Measurements from ENCODE around the gene TTC6. TPM values are rescaled to one million over a fixed set of nuclear protein-coding genes. Genes with fewer than 3 reads are reported as not detected.

TTC6 gene
- polyA plus RNA-seq, 4 donors: 0.22 to 3.4 (median 0.54) TPM

DNA sequence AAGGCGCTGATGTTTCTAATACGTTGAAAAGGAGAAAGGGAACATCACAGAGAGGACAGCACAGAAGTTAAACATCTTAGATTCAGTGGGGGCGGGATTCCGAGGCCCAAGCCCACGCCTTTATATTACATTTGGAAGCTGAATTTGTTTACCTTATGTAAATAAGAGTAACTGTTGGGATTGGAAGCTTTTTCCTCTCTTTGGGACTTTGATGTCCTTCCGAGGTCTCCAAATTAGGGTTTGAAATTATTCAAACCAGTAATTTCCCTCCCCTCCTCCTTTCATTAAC lies 6.8 kb upstream of the TTC6 start:
- H3K4me3 ChIP-seq (ENCODE audit: low read depth in 1 of 3, low read length in 3 of 3): peak overlapping the region in 2 of 3 donors; percentile 60 to 67
- no peaks in the 10 kb centered on the region for H3K9me3 ChIP-seq (ENCODE audit: control insufficient read depth in 2 of 2, insufficient read depth in 1 of 2, low read depth in 1 of 2, low read length in 1 of 2)
- peaks cover 0 to 42% (median 33%) of the 10 kb centered on the region in 3 donors for H3K27me3 ChIP-seq (ENCODE audit: control insufficient read depth in 3 of 3, insufficient read depth in 3 of 3, low read length in 3 of 3)
- FAIRE-seq: no peak
- DNase-seq: no peak
- peaks cover 0 to 10% (median 1%) of the 10 kb centered on the region in 3 donors for H3K4me1 ChIP-seq (ENCODE audit: control insufficient read depth in 3 of 3, insufficient read depth in 2 of 3, low read depth in 1 of 3, low read length in 2 of 3)
- 2 to 9% (median 5%) methylated on average over 6 of the region's 6 CpGs for WGBS, 3 donors
- H3K36me3 ChIP-seq (ENCODE audit: control insufficient read depth in 3 of 3, insufficient read depth in 2 of 3, low read depth in 1 of 3, low read length in 3 of 3): peaks cover 0 to 28% (median 1%) of the 10 kb centered on the region in 3 donors
- peak overlapping the region; percentile 63 to 81 (median 74) for H3K27ac ChIP-seq (ENCODE audit: low read depth in 1 of 3, low read length in 2 of 3)

GRCh38 chr14:37588956-37589714 lies 6.3 kb upstream of the TTC6 start:
- DNase-seq: peak; percentile 60 to 69
- H3K36me3 ChIP-seq (ENCODE audit: control insufficient read depth in 3 of 3, insufficient read depth in 2 of 3, low read depth in 1 of 3, low read length in 3 of 3): peaks cover 0 to 28% (median 1%) of the 10 kb centered on the region in 3 donors
- WGBS, 3 donors: 4 to 10% (median 8%) methylated on average over 16 of the region's 16 CpGs
- H3K9me3 ChIP-seq (ENCODE audit: control insufficient read depth in 2 of 2, insufficient read depth in 1 of 2, low read depth in 1 of 2, low read length in 1 of 2): no peaks in the 10 kb centered on the region
- no peak for FAIRE-seq
- peaks cover 0 to 10% (median 1%) of the 10 kb centered on the region in 3 donors for H3K4me1 ChIP-seq (ENCODE audit: control insufficient read depth in 3 of 3, insufficient read depth in 2 of 3, low read depth in 1 of 3, low read length in 2 of 3)
- H3K27me3 ChIP-seq (ENCODE audit: control insufficient read depth in 3 of 3, insufficient read depth in 3 of 3, low read length in 3 of 3): peaks cover 0 to 42% (median 33%) of the 10 kb centered on the region in 3 donors
- H3K27ac ChIP-seq (ENCODE audit: low read depth in 1 of 3, low read length in 2 of 3): peak overlapping the region; percentile 63 to 81 (median 74)
- peak overlapping the region in 2 of 3 donors; percentile 60 to 67 for H3K4me3 ChIP-seq (ENCODE audit: low read depth in 1 of 3, low read length in 3 of 3)

GRCh38 chr14:37589715-37590427 lies 5.6 kb upstream of the TTC6 start:
- peak overlapping the region in 2 of 3 donors; percentile 67 to 69 for H3K4me3 ChIP-seq (ENCODE audit: low read depth in 1 of 3, low read length in 3 of 3)

DNA sequence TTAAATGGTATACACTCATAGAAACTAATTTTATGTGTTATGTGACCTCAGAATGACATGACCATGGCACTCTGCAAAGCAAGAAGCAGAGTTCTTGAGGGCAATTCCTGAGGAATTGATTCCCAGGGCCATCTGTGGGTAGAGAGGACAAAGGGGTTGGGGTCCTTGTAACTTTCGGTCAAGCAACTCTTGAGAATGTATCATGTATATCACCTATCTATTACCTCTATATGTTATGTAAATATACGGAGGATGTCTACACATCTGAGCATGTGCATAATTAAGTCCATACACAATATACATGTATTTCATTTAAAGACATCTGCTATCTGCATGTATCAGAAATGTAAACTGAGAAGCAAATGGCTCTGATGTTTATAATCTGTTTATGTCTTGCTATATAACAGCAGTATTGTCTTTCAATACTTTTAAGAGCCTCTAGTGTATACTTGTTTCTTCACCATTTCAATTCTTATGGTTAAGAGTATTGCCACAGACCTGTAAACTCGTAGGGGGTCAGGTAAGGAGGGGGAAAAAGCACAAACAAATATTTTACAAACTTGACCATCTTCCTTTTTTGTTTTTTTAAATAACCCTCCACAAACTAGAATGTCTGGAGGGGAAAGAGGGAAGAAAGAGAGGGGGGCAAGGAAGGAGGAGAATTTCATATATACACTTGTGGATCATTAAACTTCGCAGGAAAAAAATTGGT lies 4.8 kb upstream of the TTC6 start:
- Histone ChIP-seq H3K27ac (ENCODE audit: low read depth in 1 of 3, low read length in 2 of 3) (peak overlapping the region in 1 of 3 donors; percentile 92), H3K27me3 (ENCODE audit: control insufficient read depth in 3 of 3, insufficient read depth in 3 of 3, low read length in 3 of 3) (peaks cover 0 to 34% (median 34%) of the 10 kb centered on the region in 3 donors), H3K36me3 (ENCODE audit: control insufficient read depth in 3 of 3, insufficient read depth in 2 of 3, low read depth in 1 of 3, low read length in 3 of 3) (peaks cover 0 to 28% (median 1%) of the 10 kb centered on the region in 3 donors), H3K4me1 (ENCODE audit: control insufficient read depth in 3 of 3, insufficient read depth in 2 of 3, low read depth in 1 of 3, low read length in 2 of 3) (peaks cover 0 to 6% (median 1%) of the 10 kb centered on the region in 3 donors), H3K4me3 (ENCODE audit: low read depth in 1 of 3, low read length in 3 of 3) (peak overlapping the region in 2 of 3 donors; percentile 67 to 69), H3K9me3 (ENCODE audit: control insufficient read depth in 2 of 2, insufficient read depth in 1 of 2, low read depth in 1 of 2, low read length in 1 of 2) (no peaks in the 10 kb centered on the region)
- DNase-seq (peak; percentile 32 to 76), FAIRE-seq (no peak)
- WGBS, 3 donors: 6 to 11% (median 9%) methylated on average over 4 of the region's 4 CpGs

More at GRCh38 chr14:37589715-37590427, 5.6 kb upstream of the TTC6 start:
- Histone ChIP-seq H3K27me3 (ENCODE audit: control insufficient read depth in 3 of 3, insufficient read depth in 3 of 3, low read length in 3 of 3) (peaks cover 0 to 37% (median 31%) of the 10 kb centered on the region in 3 donors), H3K36me3 (ENCODE audit: control insufficient read depth in 3 of 3, insufficient read depth in 2 of 3, low read depth in 1 of 3, low read length in 3 of 3) (peaks cover 0 to 28% (median 1%) of the 10 kb centered on the region in 3 donors), H3K9me3 (ENCODE audit: control insufficient read depth in 2 of 2, insufficient read depth in 1 of 2, low read depth in 1 of 2, low read length in 1 of 2) (no peaks in the 10 kb centered on the region), H3K27ac (ENCODE audit: low read depth in 1 of 3, low read length in 2 of 3) (peak overlapping the region in 1 of 3 donors; percentile 92), H3K4me1 (ENCODE audit: control insufficient read depth in 3 of 3, insufficient read depth in 2 of 3, low read depth in 1 of 3, low read length in 2 of 3) (peaks cover 0 to 10% (median 1%) of the 10 kb centered on the region in 3 donors)
- FAIRE-seq (peak; percentile 89), DNase-seq (no peak)
- WGBS, 3 donors: 4 to 13% (median 12%) methylated on average over 6 of the region's 6 CpGs

DNA sequence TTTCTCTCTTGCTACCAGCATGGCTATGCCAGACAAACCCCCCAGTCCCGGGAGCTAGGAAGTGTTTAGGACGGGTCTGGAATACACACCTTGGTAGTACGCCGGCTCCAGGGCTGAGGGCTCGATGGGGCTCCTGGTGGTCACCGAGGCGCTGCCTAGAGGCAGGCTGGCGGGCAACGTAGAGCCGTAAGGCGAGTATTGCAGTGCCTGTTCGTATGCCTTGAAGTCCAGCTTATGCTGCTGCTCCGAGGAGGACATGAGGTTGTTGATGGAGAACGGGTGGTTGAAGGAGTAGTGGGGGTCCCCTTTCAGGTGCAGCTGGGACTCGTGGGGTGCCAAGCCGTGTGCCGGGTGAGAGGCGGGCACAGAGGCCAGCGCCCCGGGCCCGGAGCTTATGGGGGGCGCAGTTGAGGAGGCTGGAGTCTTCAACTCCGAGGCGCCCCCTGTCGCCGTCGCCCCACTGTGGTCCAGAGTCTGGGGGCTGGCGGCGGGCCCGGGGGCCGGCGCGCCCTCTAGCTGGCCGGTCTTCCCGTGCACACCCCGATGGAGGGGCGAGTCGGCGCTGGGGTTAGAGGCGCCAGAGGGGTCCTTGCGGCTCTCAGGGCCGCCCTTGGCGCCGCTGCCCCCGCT lies 4.0 kb upstream of the TTC6 start:
- WGBS, 3 donors: 2 to 9% (median 5%) methylated on average over 36 to 45 of the region's 45 CpGs
- H3K27me3 ChIP-seq (ENCODE audit: control insufficient read depth in 3 of 3, insufficient read depth in 3 of 3, low read length in 3 of 3): peaks cover 0 to 39% (median 37%) of the 10 kb centered on the region in 3 donors
- no peak for FAIRE-seq
- H3K9me3 ChIP-seq (ENCODE audit: control insufficient read depth in 2 of 2, insufficient read depth in 1 of 2, low read depth in 1 of 2, low read length in 1 of 2): no peaks in the 10 kb centered on the region
- peak overlapping the region; percentile 74 to 92 (median 80) for H3K27ac ChIP-seq (ENCODE audit: low read depth in 1 of 3, low read length in 2 of 3)
- H3K4me3 ChIP-seq (ENCODE audit: low read depth in 1 of 3, low read length in 3 of 3): peak overlapping the region; percentile 44 to 69 (median 67)
- DNase-seq: peak; percentile 49 to 85
- peaks cover 0 to 28% (median 1%) of the 10 kb centered on the region in 3 donors for H3K36me3 ChIP-seq (ENCODE audit: control insufficient read depth in 3 of 3, insufficient read depth in 2 of 3, low read depth in 1 of 3, low read length in 3 of 3)
- H3K4me1 ChIP-seq (ENCODE audit: control insufficient read depth in 3 of 3, insufficient read depth in 2 of 3, low read depth in 1 of 3, low read length in 2 of 3): no peaks in the 10 kb centered on the region

- FAIRE-seq (no peak), DNase-seq (peak; percentile 47 to 82)
- peaks cover 0 to 40% (median 38%) of the 10 kb centered on the region in 3 donors for H3K27me3 ChIP-seq (ENCODE audit: control insufficient read depth in 3 of 3, insufficient read depth in 3 of 3, low read length in 3 of 3)
- WGBS, 3 donors: 2 to 12% (median 6%) methylated on average over 48 to 58 of the region's 58 CpGs
- H3K27ac ChIP-seq (ENCODE audit: low read depth in 1 of 3, low read length in 2 of 3): peak overlapping the region; percentile 80 to 92 (median 83)
- peaks cover 0 to under 1% (median 0%) of the 10 kb centered on the region in 3 donors for H3K4me1 ChIP-seq (ENCODE audit: control insufficient read depth in 3 of 3, insufficient read depth in 2 of 3, low read depth in 1 of 3, low read length in 2 of 3)
- H3K9me3 ChIP-seq (ENCODE audit: control insufficient read depth in 2 of 2, insufficient read depth in 1 of 2, low read depth in 1 of 2, low read length in 1 of 2): no peaks in the 10 kb centered on the region
- H3K36me3 ChIP-seq (ENCODE audit: control insufficient read depth in 3 of 3, insufficient read depth in 2 of 3, low read depth in 1 of 3, low read length in 3 of 3): peaks cover 0 to 28% (median 1%) of the 10 kb centered on the region in 3 donors
- H3K4me3 ChIP-seq (ENCODE audit: low read depth in 1 of 3, low read length in 3 of 3): peak overlapping the region; percentile 44 to 79 (median 69)
Measured at GRCh38 chr14:37591941-37592481, 3.4 kb upstream of the TTC6 start.

GRCh38 chr14:37592482-37593408 lies 2.7 kb upstream of the TTC6 start:
- 2 to 11% (median 6%) methylated on average over 40 to 42 of the region's 42 CpGs for WGBS, 3 donors
- FAIRE-seq: no peak
- peak overlapping the region; percentile 44 to 79 (median 69) for H3K4me3 ChIP-seq (ENCODE audit: low read depth in 1 of 3, low read length in 3 of 3)
- DNase-seq: peak; percentile 44 to 85
- H3K4me1 ChIP-seq (ENCODE audit: control insufficient read depth in 3 of 3, insufficient read depth in 2 of 3, low read depth in 1 of 3, low read length in 2 of 3): peaks cover 0 to 6% (median 0%) of the 10 kb centered on the region in 3 donors
- peaks cover 0 to 27% (median 1%) of the 10 kb centered on the region in 3 donors for H3K36me3 ChIP-seq (ENCODE audit: control insufficient read depth in 3 of 3, insufficient read depth in 2 of 3, low read depth in 1 of 3, low read length in 3 of 3)
- peaks cover 0 to 44% (median 43%) of the 10 kb centered on the region in 3 donors for H3K27me3 ChIP-seq (ENCODE audit: control insufficient read depth in 3 of 3, insufficient read depth in 3 of 3, low read length in 3 of 3)
- no peaks in the 10 kb centered on the region for H3K9me3 ChIP-seq (ENCODE audit: control insufficient read depth in 2 of 2, insufficient read depth in 1 of 2, low read depth in 1 of 2, low read length in 1 of 2)
- H3K27ac ChIP-seq (ENCODE audit: low read depth in 1 of 3, low read length in 2 of 3): peak overlapping the region; percentile 80 to 92 (median 83)
